ENCODE measurements around the gene HMGXB3.

HMGXB3 gene

DNA sequence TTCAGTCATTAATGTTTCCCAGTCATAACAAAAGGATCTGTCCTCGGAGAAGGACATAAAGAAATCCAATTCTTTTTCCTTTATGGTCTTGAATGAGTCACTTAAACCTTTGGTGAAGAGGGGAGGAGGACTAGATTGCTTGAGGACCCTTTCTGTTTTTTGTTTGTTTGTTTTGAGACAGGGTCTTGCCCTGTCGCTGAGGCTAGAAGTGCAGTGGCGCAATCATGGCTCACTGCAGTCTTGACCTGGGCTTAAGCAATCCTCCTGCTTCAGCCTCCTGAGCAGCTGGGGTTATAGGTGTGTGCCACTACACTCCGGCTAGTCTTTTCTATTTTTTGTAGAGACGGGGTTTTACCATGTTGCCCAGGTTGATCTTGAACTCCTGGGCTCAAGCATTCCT lies 12.4 kb upstream of the HMGXB3 start:
- no peak overlapping the region for H3K27ac ChIP-seq (replicated peaks)
- DNase-seq (ENCODE audit: low read depth in 1 of 2, low spot score in 1 of 2) = peak in 1 of 2 experiments; percentile 15
- TF ChIP-seq, protein P1, sequence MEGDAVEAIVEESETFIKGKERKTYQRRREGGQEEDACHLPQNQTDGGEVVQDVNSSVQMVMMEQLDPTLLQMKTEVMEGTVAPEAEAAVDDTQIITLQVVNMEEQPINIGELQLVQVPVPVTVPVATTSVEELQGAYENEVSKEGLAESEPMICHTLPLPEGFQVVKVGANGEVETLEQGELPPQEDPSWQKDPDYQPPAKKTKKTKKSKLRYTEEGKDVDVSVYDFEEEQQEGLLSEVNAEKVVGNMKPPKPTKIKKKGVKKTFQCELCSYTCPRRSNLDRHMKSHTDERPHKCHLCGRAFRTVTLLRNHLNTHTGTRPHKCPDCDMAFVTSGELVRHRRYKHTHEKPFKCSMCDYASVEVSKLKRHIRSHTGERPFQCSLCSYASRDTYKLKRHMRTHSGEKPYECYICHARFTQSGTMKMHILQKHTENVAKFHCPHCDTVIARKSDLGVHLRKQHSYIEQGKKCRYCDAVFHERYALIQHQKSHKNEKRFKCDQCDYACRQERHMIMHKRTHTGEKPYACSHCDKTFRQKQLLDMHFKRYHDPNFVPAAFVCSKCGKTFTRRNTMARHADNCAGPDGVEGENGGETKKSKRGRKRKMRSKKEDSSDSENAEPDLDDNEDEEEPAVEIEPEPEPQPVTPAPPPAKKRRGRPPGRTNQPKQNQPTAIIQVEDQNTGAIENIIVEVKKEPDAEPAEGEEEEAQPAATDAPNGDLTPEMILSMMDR (IDR thresholded peaks at IDR 0.05; ENCODE audit: insufficient read depth, low read length) = no peak
- TF ChIP-seq POLR2AphosphoS5 (IDR thresholded peaks at IDR 0.05; ENCODE audit: low read depth) (no peak), GABPA (IDR thresholded peaks at IDR 0.05; ENCODE audit: low read depth) (no peak), SPI1 (IDR thresholded peaks at IDR 0.05; ENCODE audit: borderline replicate concordance, low read depth) (no peak)
- TF ChIP-seq, protein P2, sequence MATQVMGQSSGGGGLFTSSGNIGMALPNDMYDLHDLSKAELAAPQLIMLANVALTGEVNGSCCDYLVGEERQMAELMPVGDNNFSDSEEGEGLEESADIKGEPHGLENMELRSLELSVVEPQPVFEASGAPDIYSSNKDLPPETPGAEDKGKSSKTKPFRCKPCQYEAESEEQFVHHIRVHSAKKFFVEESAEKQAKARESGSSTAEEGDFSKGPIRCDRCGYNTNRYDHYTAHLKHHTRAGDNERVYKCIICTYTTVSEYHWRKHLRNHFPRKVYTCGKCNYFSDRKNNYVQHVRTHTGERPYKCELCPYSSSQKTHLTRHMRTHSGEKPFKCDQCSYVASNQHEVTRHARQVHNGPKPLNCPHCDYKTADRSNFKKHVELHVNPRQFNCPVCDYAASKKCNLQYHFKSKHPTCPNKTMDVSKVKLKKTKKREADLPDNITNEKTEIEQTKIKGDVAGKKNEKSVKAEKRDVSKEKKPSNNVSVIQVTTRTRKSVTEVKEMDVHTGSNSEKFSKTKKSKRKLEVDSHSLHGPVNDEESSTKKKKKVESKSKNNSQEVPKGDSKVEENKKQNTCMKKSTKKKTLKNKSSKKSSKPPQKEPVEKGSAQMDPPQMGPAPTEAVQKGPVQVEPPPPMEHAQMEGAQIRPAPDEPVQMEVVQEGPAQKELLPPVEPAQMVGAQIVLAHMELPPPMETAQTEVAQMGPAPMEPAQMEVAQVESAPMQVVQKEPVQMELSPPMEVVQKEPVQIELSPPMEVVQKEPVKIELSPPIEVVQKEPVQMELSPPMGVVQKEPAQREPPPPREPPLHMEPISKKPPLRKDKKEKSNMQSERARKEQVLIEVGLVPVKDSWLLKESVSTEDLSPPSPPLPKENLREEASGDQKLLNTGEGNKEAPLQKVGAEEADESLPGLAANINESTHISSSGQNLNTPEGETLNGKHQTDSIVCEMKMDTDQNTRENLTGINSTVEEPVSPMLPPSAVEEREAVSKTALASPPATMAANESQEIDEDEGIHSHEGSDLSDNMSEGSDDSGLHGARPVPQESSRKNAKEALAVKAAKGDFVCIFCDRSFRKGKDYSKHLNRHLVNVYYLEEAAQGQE (IDR thresholded peaks at IDR 0.05; ENCODE audit: insufficient replicate concordance, low read depth) = no peak
- no peak overlapping the region for H3K4me3 ChIP-seq (replicated peaks; ENCODE audit: insufficient read depth, low read length)
- H3K27me3 ChIP-seq (ENCODE audit: insufficient read depth, poor library complexity, severe bottlenecking) = no peaks in the 10 kb centered on the region

- peak; percentile 47 to 74 for DNase-seq (ENCODE audit: low read depth in 1 of 2, low spot score in 1 of 2)
- TF ChIP-seq, protein P1 (IDR thresholded peaks at IDR 0.05; ENCODE audit: insufficient read depth, low read length) = peak; percentile 88
- no peak for TF ChIP-seq POLR2AphosphoS5 (IDR thresholded peaks at IDR 0.05; ENCODE audit: low read depth)
Observed at GRCh38 chr5:149990518-149991376, 9.8 kb upstream of the HMGXB3 start.

DNA sequence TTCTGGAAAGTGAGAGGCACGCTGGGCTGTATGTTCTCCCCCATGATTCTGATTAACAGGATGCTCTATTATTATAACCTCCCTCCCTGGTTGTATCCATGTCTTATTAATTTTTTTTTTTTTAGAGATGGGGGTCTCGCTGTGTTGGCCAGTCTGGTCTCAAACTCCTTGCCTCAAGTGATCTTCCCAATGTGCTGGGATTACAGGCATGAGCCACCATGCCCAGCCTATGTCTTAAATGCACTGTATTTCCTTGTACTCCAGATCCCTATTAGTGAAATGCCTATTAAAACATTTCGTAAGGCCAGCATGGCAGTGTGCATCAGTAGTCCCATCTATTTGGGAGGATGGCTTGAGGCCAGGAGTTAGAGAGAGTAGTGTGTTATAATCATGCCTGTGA lies 7.1 kb upstream of the HMGXB3 start:
- DNase-seq (ENCODE audit: low read depth in 1 of 2, low spot score in 1 of 2) = no peak
- TF ChIP-seq, protein P2 (IDR thresholded peaks at IDR 0.05; ENCODE audit: insufficient replicate concordance, low read depth) = no peak
- TF ChIP-seq SPI1 (IDR thresholded peaks at IDR 0.05; ENCODE audit: borderline replicate concordance, low read depth) (no peak), POLR2AphosphoS5 (IDR thresholded peaks at IDR 0.05; ENCODE audit: low read depth) (no peak), GABPA (IDR thresholded peaks at IDR 0.05; ENCODE audit: low read depth) (no peak)
- TF ChIP-seq, protein P1 (IDR thresholded peaks at IDR 0.05; ENCODE audit: insufficient read depth, low read length) = no peak
- no peaks in the 10 kb centered on the region for H3K27me3 ChIP-seq (ENCODE audit: insufficient read depth, poor library complexity, severe bottlenecking)
- H3K4me3 ChIP-seq (replicated peaks; ENCODE audit: insufficient read depth, low read length) = no peak overlapping the region
- no peak overlapping the region for H3K27ac ChIP-seq (replicated peaks)

More at GRCh38 chr5:149990518-149991376, 9.8 kb upstream of the HMGXB3 start:
- Histone ChIP-seq H3K27ac (replicated peaks) (no peak overlapping the region), H3K4me3 (replicated peaks; ENCODE audit: insufficient read depth, low read length) (no peak overlapping the region), H3K27me3 (ENCODE audit: insufficient read depth, poor library complexity, severe bottlenecking) (no peaks in the 10 kb centered on the region)

Measured in HL-60 (cell line).